ENCODE data around the gene GIPC2.

DNA sequence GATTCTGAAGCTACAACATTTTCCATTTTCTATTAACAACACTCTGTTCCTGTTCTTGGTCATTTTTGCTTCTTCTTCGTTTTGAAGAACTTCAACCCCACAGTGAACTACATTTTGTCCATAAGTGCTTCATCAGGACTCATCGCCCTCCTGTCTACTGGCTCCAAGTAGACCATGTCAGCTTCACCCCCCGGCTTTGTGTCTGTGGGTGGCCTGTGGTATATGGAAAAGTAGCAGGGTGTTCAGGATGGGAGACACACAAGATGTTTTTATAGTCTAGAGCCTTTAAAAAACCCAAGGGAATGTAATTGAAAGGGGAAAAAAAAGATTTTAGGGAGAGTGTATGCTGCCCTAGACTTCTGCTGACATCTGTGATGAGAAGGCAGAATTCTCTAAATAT is 46.1 kb downstream of the GIPC2 start:
- TF ChIP-seq CTCF (conservative IDR thresholded peaks at IDR 0.05 in 1 of 2, IDR thresholded peaks at IDR 0.05 in 1 of 2; ENCODE audit: low read depth in 1 of 2, low read length in 2 of 2) (no peak), EZH2 (IDR thresholded peaks at IDR 0.05; ENCODE audit: low read length, missing control alignments) (no peak)

Measured in fibroblast of lung (primary cell).